Measurements from ENCODE around the gene PARP14.
"Not testable (repeated sequence)": the region's sequence is repeated elsewhere in the genome, so short reads cannot be mapped to it uniquely, and the experiment has no call there.

PARP14 gene

GRCh38 chr3:122646146-122646988 is 34.3 kb upstream of the PARP14 start:
- TF ChIP-seq CTCF (IDR thresholded peaks at IDR 0.05), result no peak
- DNase-seq (ENCODE audit: low spot score), result no peak
- no peak overlapping the region for H3K27ac ChIP-seq
- no peak overlapping the region for H3K4me3 ChIP-seq

- not testable (repeated sequence) for H3K4me3 ChIP-seq; H3K27ac ChIP-seq; DNase-seq (ENCODE audit: low spot score)
Measured at GRCh38 chr3:122651233-122651907, 29.3 kb upstream of the PARP14 start.

- not testable (repeated sequence) for H3K4me3 ChIP-seq; H3K27ac ChIP-seq; DNase-seq (ENCODE audit: low spot score)
Measured at GRCh38 chr3:122651962-122652361, 28.7 kb upstream of the PARP14 start.

- not testable (repeated sequence) for H3K27ac ChIP-seq; H3K4me3 ChIP-seq; DNase-seq (ENCODE audit: low spot score)
Measured at GRCh38 chr3:122658336-122658735, 22.3 kb upstream of the PARP14 start.

GRCh38 chr3:122660297-122660974 is 20.2 kb upstream of the PARP14 start:
- no peak for DNase-seq (ENCODE audit: low spot score)
- Histone ChIP-seq H3K27ac (no peak overlapping the region), H3K4me3 (no peak overlapping the region)
- no peak for TF ChIP-seq CTCF (IDR thresholded peaks at IDR 0.05)

- TF ChIP-seq CTCF (IDR thresholded peaks at IDR 0.05), result no peak
- DNase-seq (ENCODE audit: low spot score), result no peak
- H3K4me3 ChIP-seq, result no peak overlapping the region
- H3K27ac ChIP-seq, result no peak overlapping the region
Measured at GRCh38 chr3:122661633-122662032, 19.0 kb upstream of the PARP14 start.

- no peak overlapping the region for H3K4me3 ChIP-seq
- TF ChIP-seq CTCF (IDR thresholded peaks at IDR 0.05), result no peak
- DNase-seq (ENCODE audit: low spot score), result no peak
- H3K27ac ChIP-seq, result no peak overlapping the region
Measured at GRCh38 chr3:122662505-122662904, 18.1 kb upstream of the PARP14 start.

GRCh38 chr3:122665226-122665786 is 15.3 kb upstream of the PARP14 start:
- H3K27ac ChIP-seq, result no peak overlapping the region
- TF ChIP-seq CTCF (IDR thresholded peaks at IDR 0.05), result no peak
- no peak for DNase-seq (ENCODE audit: low spot score)
- H3K4me3 ChIP-seq, result no peak overlapping the region
